Spleen (tissue), 11 donors: ENCODE data around the gene HADHB. TPM values are rescaled to one million over a fixed set of nuclear protein-coding genes. Genes with fewer than 3 reads are reported as not detected.

Experiments used
- DNase-seq: peaks from one replicate; pipeline ENCODE4 v3.0.0-alpha.2; 2020
- H3K27ac ChIP-seq, 8 donors: fragments of 200-600 bp; sonication (generic) in 7 of 8; 1 replicate in 4 of 8; 2 replicates in 4 of 8; pipeline versions ENCODE4 v1.5.0 to v1.8.0; 2016 to 2021; ENCODE audit warnings: inconsistent platforms in 4 of 8, mild to moderate bottlenecking in 4 of 8, moderate library complexity in 1 of 8
- H3K27me3 ChIP-seq, 7 donors: fragments of 200-600 bp; sonication (generic) in 6 of 7; replicated peaks in 1 of 7; 1 replicate in 4 of 7; 2 replicates in 3 of 7; pipeline versions ENCODE4 v1.5.0 to v1.8.0; 2016 to 2021; ENCODE audit warnings: inconsistent platforms in 3 of 7, mild to moderate bottlenecking in 1 of 7
- H3K36me3 ChIP-seq, 6 donors: fragments of 200-600 bp; sonication (generic) in 5 of 6; 1 replicate in 4 of 6; 2 replicates in 2 of 6; pipeline versions ENCODE4 v1.5.0 to v1.8.0; 2016 to 2021; ENCODE audit warnings: inconsistent platforms in 2 of 6
- H3K4me1 ChIP-seq, 6 donors: fragments of 200-600 bp; sonication (generic) in 5 of 6; 1 replicate in 3 of 6; 2 replicates in 3 of 6; pipeline versions ENCODE4 v1.5.0 to v1.8.0; 2016 to 2021; ENCODE audit warnings: inconsistent platforms in 3 of 6
- H3K4me3 ChIP-seq, 8 donors: fragments of 200-600 bp; sonication (generic) in 7 of 8; 1 replicate in 4 of 8; 2 replicates in 4 of 8; pipeline versions ENCODE4 v1.5.0 to v1.8.0; 2016 to 2021; ENCODE audit warnings: inconsistent platforms in 4 of 8, mild to moderate bottlenecking in 4 of 8, moderate library complexity in 2 of 8
- H3K9me3 ChIP-seq, 8 donors: fragments of 200-600 bp; sonication (generic) in 7 of 8; 1 replicate in 4 of 8; 2 replicates in 4 of 8; pipeline versions ENCODE4 v1.5.0 to v1.8.0; 2016 to 2021; ENCODE audit warnings: inconsistent platforms in 4 of 8
- POLR2A ChIP-seq, 3 donors: fragments of 450-650 bp; IDR thresholded peaks; one replicate each; pipeline ENCODE4 v1.5.1; 2017; ENCODE audit warnings: antibody characterized with exemption in 3 of 3, mild to moderate bottlenecking in 1 of 3
- POLR2AphosphoS5 ChIP-seq, 3 donors: sonication (generic); formaldehyde crosslinking; IDR thresholded peaks; one replicate each; pipeline ENCODE4 v1.5.1; 2017; ENCODE audit warnings: antibody characterized with exemption in 3 of 3
- WGBS, 5 donors: extraction: QIAGEN DNeasy Blood & Tissue Kit in 3 of 5; methylation state at CpG; one replicate each; pipeline versions ENCODE4 v1.1.5 to v1.1.7; 2013 to 2018; 5-methylcytosine and 5-hydroxymethylcytosine counted together
- intact Hi-C: fragments of 100-400 bp; cut with DNase I; formaldehyde crosslinking; loops from one replicate; pipeline ENCODE4 v1.15.0; 2023; ENCODE audit warnings: low total_unique reads
- polyA plus RNA-seq, 3 donors: library from polyadenylated mRNA; stranded (reverse); fragments of 200-250 nt; gene quantifications; one replicate each; pipeline ENCODE4 v1.2.1, GENCODE V29; 2013
- total RNA-seq, 7 donors: library from RNA; depleted of rRNA in 3 of 7; stranded (reverse); fragments of >200 nt in 3 of 7; fragmentation: NEBNext Ultra II Directional in 4 of 7; extraction: Animal tissue kit (Norgen Biotek cat#: 25700) in 4 of 7; gene quantifications; one replicate each; pipeline versions ENCODE4 v1.1.0 to v1.2.1, GENCODE V29; 2016 to 2021
- TF ChIP-seq, protein P1 (sequence below), 11 experiments: fragments of 200-600 bp in 7 of 11; fragments of 450-650 bp in 4 of 11; sonication (generic) in 4 of 11; IDR thresholded peaks in 8 of 11; conservative IDR thresholded peaks in 3 of 11; 1 replicate in 7 of 11; 2 replicates in 4 of 11; pipeline versions ENCODE4 v1.4.0 to v1.8.0; 2016 to 2021; ENCODE audit warnings: antibody characterized with exemption in 11 of 11, inconsistent platforms in 4 of 11, mild to moderate bottlenecking in 1 of 11
- donor health status: healthy with polysubstance abuse.
- donor health status: DM: no; HTN: no; CAD: no; lungs with moderate emphysema.
- donor health status: DM: no; HTN: no; CAD: no.
- donor health status: Bipolar disorder and iron deficiency.
- donor health status: healthy.
- donor health status: DM: no; HTN: no; CAD: no.
- donor health status: DM: yes; HTN: yes; CAD: no.

The HADHB gene
- total and polyA plus RNA-seq, 10 donors = 54.0 to 165 (median 108) TPM

DNA sequence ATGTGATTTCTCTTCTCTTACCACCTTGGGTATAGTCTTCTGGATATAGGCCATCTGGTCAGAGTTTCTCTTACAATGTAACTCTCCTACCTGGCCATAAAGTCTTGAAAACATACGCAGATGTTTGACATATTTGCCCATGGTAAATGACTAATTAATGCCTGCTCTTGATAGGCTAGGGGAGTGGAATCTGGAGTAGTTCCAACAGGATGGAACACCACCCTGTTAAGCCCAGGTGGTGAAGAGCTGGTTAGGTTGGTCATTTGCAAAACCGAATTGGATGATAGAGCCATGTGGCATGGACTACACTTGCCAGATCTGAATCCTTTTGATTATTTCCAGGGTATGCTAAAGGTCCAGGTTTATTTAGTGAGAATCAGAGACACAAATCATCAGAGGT lies 36.5 kb downstream of the HADHB start:
- Histone ChIP-seq H3K27ac (no peak overlapping the region), H3K27me3 (no peaks in the 10 kb centered on the region), H3K4me1 (no peaks in the 10 kb centered on the region), H3K36me3 (peaks cover 8 to 100% (median 95%) of the 10 kb centered on the region in 6 donors), H3K9me3 (no peaks in the 10 kb centered on the region), H3K4me3 (no peak overlapping the region)
- DNase-seq = no peak
- intact Hi-C loops = no loop called here
- WGBS, 5 donors = 92 to 97% (median 95%) methylated on average over 2 of the region's 2 CpGs
- TF ChIP-seq POLR2A (IDR thresholded peaks at IDR 0.05) (no peak), POLR2AphosphoS5 (IDR thresholded peaks at IDR 0.05) (no peak)
- TF ChIP-seq, protein P1, sequence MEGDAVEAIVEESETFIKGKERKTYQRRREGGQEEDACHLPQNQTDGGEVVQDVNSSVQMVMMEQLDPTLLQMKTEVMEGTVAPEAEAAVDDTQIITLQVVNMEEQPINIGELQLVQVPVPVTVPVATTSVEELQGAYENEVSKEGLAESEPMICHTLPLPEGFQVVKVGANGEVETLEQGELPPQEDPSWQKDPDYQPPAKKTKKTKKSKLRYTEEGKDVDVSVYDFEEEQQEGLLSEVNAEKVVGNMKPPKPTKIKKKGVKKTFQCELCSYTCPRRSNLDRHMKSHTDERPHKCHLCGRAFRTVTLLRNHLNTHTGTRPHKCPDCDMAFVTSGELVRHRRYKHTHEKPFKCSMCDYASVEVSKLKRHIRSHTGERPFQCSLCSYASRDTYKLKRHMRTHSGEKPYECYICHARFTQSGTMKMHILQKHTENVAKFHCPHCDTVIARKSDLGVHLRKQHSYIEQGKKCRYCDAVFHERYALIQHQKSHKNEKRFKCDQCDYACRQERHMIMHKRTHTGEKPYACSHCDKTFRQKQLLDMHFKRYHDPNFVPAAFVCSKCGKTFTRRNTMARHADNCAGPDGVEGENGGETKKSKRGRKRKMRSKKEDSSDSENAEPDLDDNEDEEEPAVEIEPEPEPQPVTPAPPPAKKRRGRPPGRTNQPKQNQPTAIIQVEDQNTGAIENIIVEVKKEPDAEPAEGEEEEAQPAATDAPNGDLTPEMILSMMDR (IDR thresholded peaks at IDR 0.05 in 8 of 11, conservative IDR thresholded peaks at IDR 0.05 in 3 of 11) = no peak

DNA sequence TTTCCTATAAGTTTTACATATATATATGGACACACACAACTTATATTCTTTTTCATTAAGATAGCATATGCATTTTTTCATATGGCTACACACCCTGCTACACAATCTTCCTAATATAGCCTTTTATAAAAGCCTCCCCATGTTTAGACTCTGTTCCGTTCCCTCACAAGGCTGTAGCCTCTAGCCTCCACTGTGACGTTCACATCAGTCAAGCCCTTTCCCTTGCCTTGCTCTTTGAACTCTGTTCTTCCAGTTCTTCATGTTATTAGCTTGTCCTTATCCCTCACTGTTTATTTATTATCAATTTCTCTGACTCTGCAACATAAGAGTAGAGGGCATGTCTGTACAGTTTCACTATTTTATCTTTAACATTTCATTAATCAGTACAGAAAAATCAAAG lies 38.9 kb downstream of the HADHB start:
- Histone ChIP-seq H3K4me3 (no peak overlapping the region), H3K27me3 (no peaks in the 10 kb centered on the region), H3K4me1 (no peaks in the 10 kb centered on the region), H3K27ac (no peak overlapping the region), H3K36me3 (peaks cover 8 to 100% (median 91%) of the 10 kb centered on the region in 6 donors), H3K9me3 (no peaks in the 10 kb centered on the region)
- intact Hi-C loops = no loop called here
- no peak for TF ChIP-seq POLR2AphosphoS5 (IDR thresholded peaks at IDR 0.05)
- 91 to 95% (median 93%) methylated on average over 2 of the region's 2 CpGs for WGBS, 5 donors
- no peak for DNase-seq

DNA sequence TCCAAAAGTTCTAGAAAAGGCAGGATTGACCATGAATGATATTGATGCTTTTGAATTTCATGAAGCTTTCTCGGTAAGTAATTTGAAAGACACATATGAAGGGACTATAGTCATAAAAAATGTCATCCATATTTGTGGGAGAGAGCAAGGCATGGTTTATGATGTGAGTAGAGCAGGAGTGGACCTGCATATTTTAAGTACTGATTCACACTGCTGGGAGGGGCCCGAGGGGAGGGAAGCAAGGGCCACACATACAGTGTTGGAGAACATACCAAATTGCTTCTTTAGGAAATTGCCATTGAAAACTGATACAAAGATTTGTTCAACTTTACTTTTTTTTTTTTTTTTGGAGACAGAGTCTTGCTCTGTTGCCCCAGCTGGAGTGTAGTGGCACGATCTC lies 39.4 kb downstream of the HADHB start:
- TF ChIP-seq POLR2A (IDR thresholded peaks at IDR 0.05) (no peak), POLR2AphosphoS5 (IDR thresholded peaks at IDR 0.05) (no peak)
- TF ChIP-seq, protein P1 (IDR thresholded peaks at IDR 0.05 in 8 of 11, conservative IDR thresholded peaks at IDR 0.05 in 3 of 11) = no peak
- H3K36me3 ChIP-seq = peaks cover 6 to 100% (median 87%) of the 10 kb centered on the region in 6 donors
- 93 to 99% (median 98%) methylated on average over 3 of the region's 3 CpGs for WGBS, 5 donors

DNA sequence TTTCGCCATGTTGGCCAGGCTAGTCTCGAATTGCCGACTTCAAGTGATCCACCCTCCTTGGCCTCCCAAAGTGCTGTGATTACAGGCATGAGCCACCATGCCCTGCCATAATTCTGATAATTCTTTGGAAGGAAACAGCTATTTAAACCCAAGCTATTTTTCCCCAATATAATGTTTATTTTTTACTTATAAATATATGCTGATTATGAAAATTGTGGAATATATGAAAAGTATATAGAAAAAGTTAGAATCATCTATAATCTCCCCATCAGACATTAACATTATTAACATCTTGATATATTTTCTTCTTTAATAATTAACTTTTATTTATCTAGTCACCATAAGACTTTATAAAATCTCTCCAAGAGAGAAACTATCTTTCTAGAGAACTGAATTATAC lies 41.2 kb downstream of the HADHB start:
- WGBS, 5 donors = 94 to 100% (median 98%) methylated on average over 3 of the region's 3 CpGs
- DNase-seq = no peak
- no peaks in the 10 kb centered on the region for H3K9me3 ChIP-seq
- H3K36me3 ChIP-seq = peaks cover 3 to 100% (median 76%) of the 10 kb centered on the region in 6 donors
- H3K27me3 ChIP-seq = no peaks in the 10 kb centered on the region
- TF ChIP-seq POLR2AphosphoS5 (IDR thresholded peaks at IDR 0.05) = no peak
- TF ChIP-seq, protein P1 (IDR thresholded peaks at IDR 0.05 in 8 of 11, conservative IDR thresholded peaks at IDR 0.05 in 3 of 11) = no peak
- no peak for TF ChIP-seq POLR2A (IDR thresholded peaks at IDR 0.05)
- intact Hi-C loops = no loop called here
- H3K4me1 ChIP-seq = no peaks in the 10 kb centered on the region
- no peak overlapping the region for H3K4me3 ChIP-seq
- no peak overlapping the region for H3K27ac ChIP-seq

More for the DNA sequence above, 39.4 kb downstream of the HADHB start:
- Histone ChIP-seq H3K4me3 (no peak overlapping the region), H3K9me3 (no peaks in the 10 kb centered on the region), H3K4me1 (no peaks in the 10 kb centered on the region), H3K27me3 (no peaks in the 10 kb centered on the region), H3K27ac (no peak overlapping the region)
- intact Hi-C loops = no loop called here
- no peak for DNase-seq

DNA sequence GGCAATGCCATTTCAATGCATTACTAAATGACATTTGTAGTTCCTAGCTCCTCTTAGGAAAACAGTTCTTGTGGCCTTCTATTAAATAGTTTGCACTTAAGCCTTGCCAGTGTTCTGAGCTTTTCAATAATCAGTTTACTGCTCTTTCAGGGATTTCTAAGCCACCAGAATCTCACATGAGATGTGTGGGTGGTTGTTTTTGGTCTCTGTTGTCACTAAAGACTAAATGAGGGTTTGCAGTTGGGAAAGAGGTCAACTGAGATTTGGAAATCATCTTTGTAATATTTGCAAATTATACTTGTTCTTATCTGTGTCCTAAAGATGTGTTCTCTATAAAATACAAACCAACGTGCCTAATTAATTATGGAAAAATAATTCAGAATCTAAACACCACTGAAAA lies 45.3 kb downstream of the HADHB start:
- no peaks in the 10 kb centered on the region for H3K27me3 ChIP-seq
- peaks cover 0 to 72% (median 36%) of the 10 kb centered on the region in 6 donors for H3K36me3 ChIP-seq
- TF ChIP-seq, protein P1 (IDR thresholded peaks at IDR 0.05 in 8 of 11, conservative IDR thresholded peaks at IDR 0.05 in 3 of 11) = no peak
- TF ChIP-seq POLR2AphosphoS5 (IDR thresholded peaks at IDR 0.05) (no peak), POLR2A (IDR thresholded peaks at IDR 0.05) (no peak)
- no peaks in the 10 kb centered on the region for H3K9me3 ChIP-seq
- intact Hi-C loops = no loop called here
- no peak overlapping the region for H3K4me3 ChIP-seq
- WGBS, 5 donors = 76 to 93% (median 87%) methylated on average over 1 of the region's 1 CpG
- DNase-seq = no peak
- H3K27ac ChIP-seq = no peak overlapping the region
- H3K4me1 ChIP-seq = no peaks in the 10 kb centered on the region
